Small intestine (tissue), 7 donors: ENCODE results near the gene OTOA. TPM values are rescaled to one million over a fixed set of nuclear protein-coding genes. Genes with fewer than 3 reads are reported as not detected.
"Not testable (repeated sequence)": the region's sequence is repeated elsewhere in the genome, so short reads cannot be mapped to it uniquely, and the experiment has no call there.

Experiments used
- DNase-seq, 2 donors: peaks; one replicate each; pipeline versions ENCODE4 v3.0.0 to v3.0.0-alpha.2; 2013
- FAIRE-seq: peaks from 2 replicates; lab custom pipeline; 2012; peaks lifted over from hg19 to GRCh38; lab: Jason Lieb, UNC
- H3K27ac ChIP-seq, 3 donors: one replicate each; pipeline ENCODE4 v1.5.1; 2013; ENCODE audit warnings: low read length in 2 of 3, mild to moderate bottlenecking in 2 of 3, control low read depth in 1 of 3, inconsistent platforms in 1 of 3, low read depth in 1 of 3, moderate library complexity in 1 of 3
- H3K27me3 ChIP-seq, 3 donors: one replicate each; pipeline ENCODE4 v1.6.1; 2013; ENCODE audit warnings: low read length in 3 of 3, inconsistent platforms in 1 of 3; ENCODE audit not compliant: control insufficient read depth in 3 of 3, insufficient read depth in 3 of 3
- H3K36me3 ChIP-seq, 3 donors: one replicate each; pipeline ENCODE4 v1.6.1; 2013; ENCODE audit warnings: low read length in 3 of 3, inconsistent platforms in 1 of 3, low read depth in 1 of 3, mild to moderate bottlenecking in 1 of 3, moderate library complexity in 1 of 3; ENCODE audit not compliant: control insufficient read depth in 3 of 3, insufficient read depth in 2 of 3
- H3K4me1 ChIP-seq, 3 donors: one replicate each; pipeline ENCODE4 v1.6.1; 2013; ENCODE audit warnings: low read length in 2 of 3, inconsistent platforms in 1 of 3, low read depth in 1 of 3, mild to moderate bottlenecking in 1 of 3, moderate library complexity in 1 of 3; ENCODE audit not compliant: control insufficient read depth in 3 of 3, insufficient read depth in 2 of 3
- H3K4me3 ChIP-seq, 3 donors: one replicate each; pipeline ENCODE4 v1.5.1; 2013; ENCODE audit warnings: low read length in 3 of 3, control low read depth in 1 of 3, inconsistent platforms in 1 of 3, low read depth in 1 of 3, mild to moderate bottlenecking in 1 of 3, moderate library complexity in 1 of 3
- H3K9me3 ChIP-seq, 2 donors: one replicate each; pipeline ENCODE4 v1.6.1; 2013; ENCODE audit warnings: low read depth in 1 of 2, low read length in 1 of 2; ENCODE audit not compliant: control insufficient read depth in 2 of 2, insufficient read depth in 1 of 2
- WGBS, 3 donors: extraction: QIAGEN DNeasy Blood & Tissue Kit; methylation state at CpG; one replicate each; pipeline ENCODE4 v1.1.7; 2013; 5-methylcytosine and 5-hydroxymethylcytosine counted together
- polyA plus RNA-seq, 4 donors: library from polyadenylated mRNA; stranded (reverse) in 3 of 4; unstranded in 1 of 4; fragments of 200-250 nt in 3 of 4; fragments of 120-200 nt in 1 of 4; gene quantifications; one replicate each; pipeline versions ENCODE4 v1.2.1 to v1.2.3, GENCODE V29; 2013
- donor health status: healthy with polysubstance abuse.
- donor health status: control.
- donor health status: control.
- donor health status: Bipolar disorder and iron deficiency.
- donor health status: healthy.

OTOA gene
- polyA plus RNA-seq, 4 donors, result 0.03 to 0.27 (median 0.09) TPM; not detected in 1

- no peak overlapping the region for H3K4me3 ChIP-seq
- no peaks in the 10 kb centered on the region for H3K9me3 ChIP-seq
- FAIRE-seq, result no peak
- H3K27ac ChIP-seq, result peak overlapping the region in 2 of 3 donors; percentile 60 to 77
- no peaks in the 10 kb centered on the region for H3K27me3 ChIP-seq
- DNase-seq, result no peak
- 77 to 90% (median 83%) methylated on average over 4 of the region's 4 CpGs for WGBS, 3 donors
- peaks cover 0 to 16% (median 2%) of the 10 kb centered on the region in 3 donors for H3K36me3 ChIP-seq
- H3K4me1 ChIP-seq, result peaks cover 0 to 5% (median 0%) of the 10 kb centered on the region in 3 donors
Measured at GRCh38 chr16:21644674-21645073, 19.1 kb upstream of the OTOA start.

- Histone ChIP-seq H3K27ac (peak overlapping the region in 2 of 3 donors; percentile 60 to 77), H3K4me3 (no peak overlapping the region), H3K9me3 (no peaks in the 10 kb centered on the region), H3K36me3 (peaks cover 0 to 16% (median 2%) of the 10 kb centered on the region in 3 donors), H3K4me1 (peaks cover 0 to 5% (median 0%) of the 10 kb centered on the region in 3 donors), H3K27me3 (no peaks in the 10 kb centered on the region)
- FAIRE-seq (no peak), DNase-seq (peak; percentile 42 to 61)
- 56 to 84% (median 63%) methylated on average over 9 of the region's 9 CpGs for WGBS, 3 donors
Measured at GRCh38 chr16:21645261-21645721, 18.5 kb upstream of the OTOA start.

DNA sequence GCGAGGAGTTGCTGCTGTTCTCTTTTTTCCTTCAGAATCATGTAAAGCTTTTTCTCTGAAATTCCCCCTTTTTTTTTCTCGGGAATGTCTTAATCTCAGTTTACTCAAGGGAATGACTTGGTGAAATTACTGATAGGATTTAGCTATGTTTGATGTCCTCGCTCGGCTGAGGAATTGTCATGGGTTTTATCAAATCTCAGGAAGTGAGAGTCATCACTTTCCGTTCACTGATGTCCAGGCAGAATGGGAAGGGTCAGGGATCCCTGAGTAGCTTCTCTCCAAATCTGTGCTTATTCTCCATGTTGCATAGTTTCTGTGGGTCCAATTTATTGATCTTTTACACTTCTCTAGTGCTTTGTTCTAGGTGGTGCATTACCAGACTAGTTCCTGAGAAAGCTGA, 17.7 kb upstream of the OTOA start:
- no peak overlapping the region for H3K4me3 ChIP-seq
- 66 to 81% (median 75%) methylated on average over 5 of the region's 5 CpGs for WGBS, 3 donors
- H3K36me3 ChIP-seq, result peaks cover 0 to 16% (median 2%) of the 10 kb centered on the region in 3 donors
- H3K27me3 ChIP-seq, result no peaks in the 10 kb centered on the region
- FAIRE-seq, result no peak
- no peak for DNase-seq
- peak overlapping the region in 2 of 3 donors; percentile 48 to 72 for H3K27ac ChIP-seq
- no peaks in the 10 kb centered on the region for H3K9me3 ChIP-seq
- peaks cover 0 to 5% (median 0%) of the 10 kb centered on the region in 3 donors for H3K4me1 ChIP-seq

DNA sequence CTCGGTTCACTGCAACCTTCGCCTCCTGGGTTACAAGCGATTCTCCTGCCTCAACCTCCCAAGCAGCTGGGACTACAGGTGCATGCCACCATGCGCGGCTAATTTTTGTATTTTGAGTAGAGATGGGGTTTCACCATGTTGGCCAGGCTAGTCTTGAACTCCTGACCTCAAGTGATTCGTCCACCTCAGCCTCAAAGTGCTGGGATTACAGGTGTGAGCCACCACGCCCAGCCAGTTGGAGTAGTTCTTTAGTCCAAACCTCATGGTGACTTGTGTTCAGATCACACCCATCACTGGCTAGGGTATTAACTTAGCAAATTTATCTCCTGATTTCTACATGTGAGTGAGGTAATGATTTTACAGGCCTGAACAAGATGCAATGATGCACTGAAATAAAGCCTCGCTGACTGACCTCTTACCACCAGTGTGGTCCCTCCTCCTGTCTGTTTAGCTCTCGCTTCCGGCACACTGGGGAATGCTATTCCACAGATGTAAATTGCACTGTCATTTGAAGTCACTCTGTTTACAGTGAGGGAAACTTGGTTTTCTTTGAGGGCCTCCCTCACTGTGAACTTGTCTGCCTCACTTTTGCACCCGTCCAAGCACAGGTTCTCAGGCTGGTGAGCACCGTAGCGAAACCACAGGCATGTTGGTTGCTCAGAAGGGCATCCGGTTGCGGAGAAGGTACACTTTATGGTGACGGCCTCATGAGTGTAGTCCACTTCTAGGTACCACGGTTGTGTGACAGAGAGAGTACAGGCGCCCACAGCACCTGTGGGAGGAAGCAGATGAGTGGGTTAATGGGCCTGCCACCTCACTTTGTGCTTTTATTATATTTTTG, 16.8 kb upstream of the OTOA start:
- H3K4me1 ChIP-seq, result peaks cover 0 to 5% (median 0%) of the 10 kb centered on the region in 3 donors
- WGBS, 3 donors, result 75 to 85% (median 76%) methylated on average over 18 of the region's 18 CpGs
- no peaks in the 10 kb centered on the region for H3K27me3 ChIP-seq
- FAIRE-seq (no peak), DNase-seq (peak in 1 of 2 donors; percentile 66)
- H3K4me3 ChIP-seq, result no peak overlapping the region
- H3K27ac ChIP-seq, result peak overlapping the region in 2 of 3 donors; percentile 41 to 60
- peaks cover 0 to 16% (median 2%) of the 10 kb centered on the region in 3 donors for H3K36me3 ChIP-seq
- no peaks in the 10 kb centered on the region for H3K9me3 ChIP-seq

DNA sequence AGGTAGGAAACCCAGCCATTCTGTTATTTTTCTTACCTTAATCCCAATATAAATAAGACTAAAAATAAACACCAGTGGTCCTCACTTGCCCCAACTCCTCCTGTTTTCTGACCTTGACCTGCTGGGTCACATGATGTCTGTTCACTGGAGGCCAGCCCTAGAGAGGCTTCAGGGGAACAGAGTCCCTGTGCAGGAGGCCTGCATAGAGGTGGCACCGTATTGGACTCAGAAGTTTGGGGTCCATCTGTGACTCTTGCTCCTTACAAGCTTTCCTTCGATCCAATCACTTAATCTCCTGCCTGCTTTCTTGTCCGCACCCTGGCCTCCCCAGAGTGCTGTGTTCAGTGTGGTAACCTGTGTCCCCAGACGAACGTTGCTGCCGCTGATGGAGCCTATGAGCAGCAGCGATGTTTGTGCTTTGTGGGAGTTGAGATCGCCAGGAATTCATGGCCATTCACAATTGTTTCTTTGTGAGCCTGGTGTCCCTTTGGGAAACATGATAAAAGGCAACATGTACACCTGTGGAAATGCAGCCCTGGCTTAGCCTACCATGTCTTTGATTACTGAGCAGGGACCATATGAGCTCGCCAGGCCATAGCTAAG, 16.1 kb upstream of the OTOA start:
- Histone ChIP-seq H3K4me3 (no peak overlapping the region), H3K9me3 (no peaks in the 10 kb centered on the region), H3K27ac (peak overlapping the region in 2 of 3 donors; percentile 39 to 60), H3K27me3 (no peaks in the 10 kb centered on the region), H3K4me1 (peaks cover 0 to 5% (median 0%) of the 10 kb centered on the region in 3 donors), H3K36me3 (peaks cover 0 to 16% (median 2%) of the 10 kb centered on the region in 3 donors)
- no peak for FAIRE-seq
- WGBS, 3 donors, result 90 to 93% (median 90%) methylated on average over 9 of the region's 9 CpGs
- DNase-seq, result no peak

DNA sequence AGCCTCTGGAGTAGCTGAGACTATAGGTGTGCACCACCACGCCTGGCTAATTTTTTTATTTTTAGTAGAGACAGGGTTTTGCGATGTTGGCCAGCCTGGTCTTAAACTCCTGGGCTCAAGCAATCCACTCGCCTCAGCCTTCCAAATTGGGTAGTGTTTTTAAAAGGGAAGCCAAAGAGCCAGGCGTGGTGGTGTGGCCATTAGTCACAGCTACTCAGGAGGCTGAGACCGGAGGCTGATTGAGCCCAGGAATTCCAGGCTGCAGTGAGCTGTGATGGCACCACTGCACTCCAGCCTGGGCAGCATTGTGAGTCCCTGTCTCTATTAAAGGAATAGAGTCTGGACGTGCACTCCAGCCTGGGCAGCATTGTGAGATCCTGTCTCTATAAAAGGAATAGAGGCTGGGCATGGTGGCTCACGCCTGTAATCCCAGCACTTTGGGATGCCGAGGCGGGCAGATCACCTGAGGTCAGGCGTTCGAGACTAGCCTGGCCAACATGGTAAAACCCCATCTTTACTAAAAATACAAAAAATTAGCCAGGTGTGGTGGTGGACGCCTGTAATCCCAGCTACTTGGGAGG, 13.9 kb upstream of the OTOA start:
- not testable (repeated sequence) for H3K27me3 ChIP-seq, H3K4me1 ChIP-seq, H3K4me3 ChIP-seq, H3K9me3 ChIP-seq, FAIRE-seq, DNase-seq
- H3K27ac ChIP-seq, result peak overlapping the region in 1 of 3 donors; percentile 27
- WGBS, 3 donors, result 96 to 97% (median 96%) methylated on average over 12 of the region's 12 CpGs
- H3K36me3 ChIP-seq, result peaks cover 0 to 16% (median 5%) of the 10 kb centered on the region in 3 donors

DNA sequence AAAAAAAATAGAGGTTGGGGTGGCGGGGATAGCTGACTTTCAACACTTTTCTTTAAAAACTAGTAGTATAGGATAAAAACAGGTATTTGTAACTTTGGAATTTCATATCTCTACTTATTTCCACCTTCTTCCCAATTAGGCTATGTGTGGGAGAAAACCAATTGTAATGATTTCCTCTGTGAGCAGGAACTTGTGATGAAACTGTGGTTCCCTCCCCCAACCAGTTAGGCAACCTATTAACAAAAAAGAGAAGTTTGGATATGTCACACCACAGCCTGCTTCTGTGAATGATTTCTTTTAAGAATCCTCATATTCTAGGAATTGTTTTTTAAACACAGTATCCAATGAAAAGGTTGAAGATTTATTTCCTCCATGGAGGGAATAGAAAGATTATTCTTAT, 13.2 kb upstream of the OTOA start:
- Histone ChIP-seq H3K4me3 (no peak overlapping the region), H3K27me3 (no peaks in the 10 kb centered on the region), H3K4me1 (peaks cover 0 to 5% (median 0%) of the 10 kb centered on the region in 3 donors), H3K36me3 (peaks cover 0 to 18% (median 7%) of the 10 kb centered on the region in 3 donors), H3K27ac (no peak overlapping the region), H3K9me3 (no peaks in the 10 kb centered on the region)
- FAIRE-seq (no peak), DNase-seq (no peak)
- WGBS, 3 donors, result 82 to 100% (median 93%) methylated on average over 1 of the region's 1 CpG

GRCh38 chr16:21651515-21651914, 12.3 kb upstream of the OTOA start:
- Histone ChIP-seq H3K27me3 (no peaks in the 10 kb centered on the region), H3K27ac (no peak overlapping the region), H3K9me3 (no peaks in the 10 kb centered on the region), H3K36me3 (peaks cover 0 to 18% (median 7%) of the 10 kb centered on the region in 3 donors), H3K4me1 (peaks cover 0 to 2% (median 0%) of the 10 kb centered on the region in 3 donors), H3K4me3 (no peak overlapping the region)
- no peak for FAIRE-seq
- WGBS, 3 donors, result 90 to 94% (median 93%) methylated on average over 3 of the region's 3 CpGs
- DNase-seq, result no peak
